DND-41 (cell line): ENCODE data around the gene TPK1.

Experiments
- ATAC-seq: fragments of 200-7000 bp; cut with Tn5 transposase; 3 replicates; pipeline ENCODE4 v1.9.1; 2021; ENCODE audit warnings: low read depth; ENCODE audit not compliant: insufficient read depth
- DNase-seq: peaks from one replicate; pipeline ENCODE4 v3.0.0-alpha.2; 2020
- H2AFZ ChIP-seq: 2 replicates; pipeline ENCODE4 v1.6.0; 2012; ENCODE audit warnings: low read depth, low read length
- H3K27ac ChIP-seq: 2 replicates; pipeline ENCODE4 v1.5.1; 2012; ENCODE audit warnings: low read length, inconsistent platforms
- H3K27me3 ChIP-seq: fragments of 200-600 bp; sonication (generic); 2 replicates; pipeline ENCODE4 v1.6.0; 2012; ENCODE audit warnings: low read length, mild to moderate bottlenecking, inconsistent platforms; ENCODE audit not compliant: insufficient read depth, poor library complexity
- H3K36me3 ChIP-seq: 2 replicates; pipeline ENCODE4 v1.5.1; 2012; ENCODE audit warnings: low read length, inconsistent platforms; ENCODE audit not compliant: insufficient read depth
- H3K4me1 ChIP-seq: 2 replicates; pipeline ENCODE4 v1.5.1; 2012; ENCODE audit warnings: mild to moderate bottlenecking, low read length; ENCODE audit not compliant: insufficient read depth
- H3K4me2 ChIP-seq: 2 replicates; pipeline ENCODE4 v1.6.0; 2012; ENCODE audit warnings: mild to moderate bottlenecking, moderate library complexity, low read length, inconsistent platforms; ENCODE audit not compliant: insufficient read depth
- H3K4me3 ChIP-seq, 2 experiments: fragments of 200-600 bp in 1 of 2; shearing (Covaris generic) in 1 of 2; 2 replicates each; pipeline ENCODE4 v1.5.1; 2012 to 2016; ENCODE audit warnings: inconsistent platforms in 2 of 2, low read length in 2 of 2, mild to moderate bottlenecking in 2 of 2, low read depth in 1 of 2, moderate library complexity in 1 of 2
- H3K79me2 ChIP-seq: 2 replicates; pipeline ENCODE4 v1.6.0; 2012; ENCODE audit warnings: low read length, inconsistent platforms; ENCODE audit not compliant: insufficient read depth
- H3K9ac ChIP-seq: 2 replicates; pipeline ENCODE4 v1.6.0; 2012; ENCODE audit warnings: low read depth, mild to moderate bottlenecking, inconsistent platforms, low read length, moderate library complexity
- H3K9me3 ChIP-seq: 2 replicates; pipeline ENCODE4 v1.5.1; 2012; ENCODE audit warnings: low read length, moderate library complexity, mild to moderate bottlenecking, inconsistent platforms; ENCODE audit not compliant: insufficient read depth, severe bottlenecking
- H4K20me1 ChIP-seq: 2 replicates; pipeline ENCODE4 v1.6.0; 2012; ENCODE audit warnings: low read length; ENCODE audit not compliant: insufficient read depth
- CTCF ChIP-seq: IDR thresholded peaks from 2 replicates; pipeline ENCODE4 v1.5.1; 2012; ENCODE audit warnings: borderline replicate concordance, low read length, moderate library complexity, mild to moderate bottlenecking; ENCODE audit not compliant: poor library complexity, severe bottlenecking; ENCODE audit errors: extremely low read depth
- EZH2 ChIP-seq: IDR thresholded peaks from 3 replicates; pipeline ENCODE4 v1.6.1; 2012; ENCODE audit warnings: borderline replicate concordance, low read depth, mild to moderate bottlenecking, moderate library complexity, low read length, inconsistent platforms; ENCODE audit not compliant: severe bottlenecking

TPK1 gene

GRCh38 chr7:144836545-144836842 lies 641 bp upstream of the TPK1 start:
- H3K9me3 ChIP-seq, result no peaks in the 10 kb centered on the region
- no peak overlapping the region for H3K27ac ChIP-seq
- no peak for ATAC-seq
- H3K36me3 ChIP-seq, result no peaks in the 10 kb centered on the region
- peak overlapping the region; percentile 88 for H2AFZ ChIP-seq
- H3K4me3 ChIP-seq, result peak overlapping the region in 1 of 2 experiments; percentile 85; a peak in 3 of 4 replicates
- no peaks in the 10 kb centered on the region for H4K20me1 ChIP-seq
- DNase-seq, result no peak
- H3K4me1 ChIP-seq, result peaks cover 21% of the 10 kb centered on the region
- peak overlapping the region; percentile 85 for H3K9ac ChIP-seq
- H3K27me3 ChIP-seq, result no peaks in the 10 kb centered on the region
- TF ChIP-seq EZH2 (no peak), CTCF (no peak)
- H3K79me2 ChIP-seq, result no peaks in the 10 kb centered on the region
- peak overlapping the region; percentile 79 for H3K4me2 ChIP-seq

GRCh38 chr7:144835155-144835611 lies 670 bp downstream of the TPK1 start:
- Histone ChIP-seq H3K9ac (peak overlapping the region; percentile 85), H3K27me3 (no peaks in the 10 kb centered on the region), H2AFZ (peak overlapping the region; percentile 92), H3K27ac (peak overlapping the region; percentile 94), H3K9me3 (no peaks in the 10 kb centered on the region), H3K36me3 (no peaks in the 10 kb centered on the region), H3K79me2 (no peaks in the 10 kb centered on the region), H4K20me1 (no peaks in the 10 kb centered on the region), H3K4me2 (peak overlapping the region; percentile 79), H3K4me1 (peaks cover 21% of the 10 kb centered on the region), H3K4me3 (peak overlapping the region; percentile 47 to 85)
- ATAC-seq (peak; percentile 58), DNase-seq (peak; percentile 62)
- TF ChIP-seq EZH2 (no peak), CTCF (no peak)

GRCh38 chr7:144834641-144835144 lies 1.2 kb downstream of the TPK1 start:
- no peak for TF ChIP-seq EZH2
- peak; percentile 36 for ATAC-seq

GRCh38 chr7:144830811-144831210 lies 5.0 kb downstream of the TPK1 start:
- H3K4me2 ChIP-seq, result no peak overlapping the region
- no peak for ATAC-seq
- DNase-seq, result no peak

More at GRCh38 chr7:144834641-144835144, 1.2 kb downstream of the TPK1 start:
- Histone ChIP-seq H3K79me2 (no peaks in the 10 kb centered on the region), H2AFZ (peak overlapping the region; percentile 92), H3K4me1 (peaks cover 21% of the 10 kb centered on the region), H3K27me3 (no peaks in the 10 kb centered on the region), H3K4me2 (peak overlapping the region; percentile 79), H3K9ac (peak overlapping the region; percentile 85), H3K9me3 (no peaks in the 10 kb centered on the region), H3K36me3 (no peaks in the 10 kb centered on the region), H3K4me3 (peak overlapping the region; percentile 47 to 85), H3K27ac (peak overlapping the region; percentile 94), H4K20me1 (no peaks in the 10 kb centered on the region)
- peak; percentile 52 for DNase-seq

More at GRCh38 chr7:144830811-144831210, 5.0 kb downstream of the TPK1 start:
- Histone ChIP-seq H3K4me3 (no peak overlapping the region), H4K20me1 (no peaks in the 10 kb centered on the region), H3K9ac (no peak overlapping the region), H3K9me3 (no peaks in the 10 kb centered on the region), H3K79me2 (no peaks in the 10 kb centered on the region), H3K36me3 (no peaks in the 10 kb centered on the region), H2AFZ (no peak overlapping the region), H3K27ac (no peak overlapping the region), H3K27me3 (no peaks in the 10 kb centered on the region), H3K4me1 (peaks cover 13% of the 10 kb centered on the region)
- no peak for TF ChIP-seq EZH2
- TF ChIP-seq CTCF, result no peak
